ENCODE data around the gene LAMB4.

- no peak for TF ChIP-seq EZH2 (optimal IDR thresholded peaks at IDR 0.05; ENCODE audit: low read depth, low read length)
- TF ChIP-seq CTCF (IDR thresholded peaks at IDR 0.05; ENCODE audit: low read length): no peak
- TF ChIP-seq EZH2phosphoT487 (IDR thresholded peaks at IDR 0.05; ENCODE audit: low read length): no peak
Observed at GRCh38 chr7:108015740-108016139, 114.4 kb downstream of the LAMB4 start.
